ENCODE results near the gene SORBS1. TPM values are rescaled to one million over a fixed set of nuclear protein-coding genes. Genes with fewer than 3 reads are reported as not detected.

SORBS1 gene
- total and polyA plus RNA-seq, 9 of the 15 experiments (the other 6 are each of a cell fraction or from before 2014, with no cell fraction given), result 2.0 to 13.3 (median 6.5) TPM

- no peak for TF ChIP-seq ZNF518B (CRISPR knock-in tag; IDR thresholded peaks at IDR 0.05)
- TF ChIP-seq ZNF175 (CRISPR knock-in tag; IDR thresholded peaks at IDR 0.05; ENCODE audit: low read depth), result no peak
- TF ChIP-seq FOXM1 (IDR thresholded peaks at IDR 0.05; ENCODE audit: low read depth), result no peak
- TF ChIP-seq FOXM1 (CRISPR knock-in tag; IDR thresholded peaks at IDR 0.05; ENCODE audit: low read depth), result no peak
These were observed 227.0 kb downstream of the SORBS1 start (continued) for GRCh38 chr10:95333997-95334804.

GRCh38 chr10:95332666-95333249 lies 228.4 kb downstream of the SORBS1 start:
- WGBS (ENCODE audit: insufficient coverage, low coverage, missing lambda C conversion rate), result 83% methylated on average over 3 of the region's 4 CpGs
- in situ Hi-C loops (cut with MboI) (no loop called here), intact Hi-C loops (cut with micrococcal nuclease) (no loop called here)
- no peaks in the 10 kb centered on the region for H3K79me2 ChIP-seq (ENCODE audit: control insufficient read depth, insufficient read depth, low read length)
- ATAC-seq, result no peak
- BruUV-seq (replicated peaks), result no TSS peak
- no peak overlapping the region for H3K4me2 ChIP-seq (ENCODE audit: insufficient read depth, low read length)
- no peaks in the 10 kb centered on the region for H3K9me3 ChIP-seq (replicated peaks; ENCODE audit: control insufficient read depth, insufficient read depth, low read depth, low read length)
- DNase-seq (ENCODE audit: extremely low read depth in 1 of 4, low spot score in 3 of 4), result no peak
- H3K9me1 ChIP-seq (ENCODE audit: control insufficient read depth, insufficient read depth, low read length), result no peaks in the 10 kb centered on the region
- peaks cover 5 to 9% of the 10 kb centered on the region in 2 experiments; a peak in 4 of 5 replicates for H3K4me1 ChIP-seq (replicated peaks in 1 of 2; ENCODE audit: control insufficient read depth in 2 of 2, insufficient read depth in 2 of 2, low read length in 2 of 2)
- CTCF ChIA-PET (ENCODE audit: low intra/inter-chr PET ratio), result no interaction called here
- no peaks in the 10 kb centered on the region for H4K20me1 ChIP-seq (replicated peaks; ENCODE audit: control insufficient read depth, insufficient read depth, low read length)
- H3K4me3 ChIP-seq, result no peak overlapping the region
- H2AFZ ChIP-seq (ENCODE audit: low read depth, low read length), result no peak overlapping the region
- H3K27me3 ChIP-seq (ENCODE audit: control insufficient read depth in 2 of 2, insufficient read depth in 2 of 2, low read length in 2 of 2), result no peaks in the 10 kb centered on the region
- no peaks in the 10 kb centered on the region for H3K36me3 ChIP-seq (ENCODE audit: control insufficient read depth, insufficient read depth, low read length)
- no peak for FAIRE-seq
- POLR2A ChIA-PET, result interaction anchor here (0.7 to 1.0 kb wide), 2 partner anchors 9 to 144 kb away, joined by 3 read pairs; no protein-coding TSS in a partner anchor
- H3K27ac ChIP-seq (ENCODE audit: extremely low read depth, low read depth, low read length), result no peak overlapping the region
- H3K9ac ChIP-seq (ENCODE audit: insufficient read depth in 1 of 2, low read depth in 2 of 2, low read length in 2 of 2), result no peak overlapping the region
- TF ChIP-seq CREB3 (tag; conservative IDR thresholded peaks at IDR 0.05; ENCODE audit: low read depth) (no peak), ZNF449 (CRISPR knock-in tag; IDR thresholded peaks at IDR 0.05) (no peak), SP2 (IDR thresholded peaks at IDR 0.05; ENCODE audit: extremely low read depth, low read depth, low read length, poor library complexity, severe bottlenecking) (no peak), OTX1 (CRISPR knock-in tag; IDR thresholded peaks at IDR 0.05) (no peak), HINFP (tag; conservative IDR thresholded peaks at IDR 0.05; ENCODE audit: low read depth) (no peak)
